BE2C (cell line): ENCODE results near the gene MB.

ENCODE experiments used
- DNase-seq: peaks from one replicate; pipeline ENCODE4 v3.0.0-alpha.2; 2020
- H3K27me3 ChIP-seq: fragments of 250-450 bp; sonication (Bioruptor Pico); 2 replicates; pipeline ENCODE4 v1.5.1; 2020; ENCODE audit warnings: mild to moderate bottlenecking
- H3K36me3 ChIP-seq: fragments of 250-450 bp; sonication (Bioruptor Pico); 2 replicates; pipeline ENCODE4 v1.5.1; 2020; ENCODE audit warnings: mild to moderate bottlenecking
- H3K4me1 ChIP-seq: fragments of 250-450 bp; sonication (Bioruptor Pico); 2 replicates; pipeline ENCODE4 v1.5.1; 2020
- H3K4me3 ChIP-seq: 2 replicates; pipeline ENCODE4 v1.5.1; 2011; ENCODE audit warnings: low read depth, low read length
- H3K9me3 ChIP-seq: fragments of 250-450 bp; sonication (Bioruptor Pico); 2 replicates; pipeline ENCODE4 v1.5.1; 2020
- TF ChIP-seq, protein P1 (sequence below): IDR thresholded peaks from 2 replicates; pipeline ENCODE4 v1.5.1; 2012; ENCODE audit warnings: mild to moderate bottlenecking, low read depth, low read length

Gene MB

DNA sequence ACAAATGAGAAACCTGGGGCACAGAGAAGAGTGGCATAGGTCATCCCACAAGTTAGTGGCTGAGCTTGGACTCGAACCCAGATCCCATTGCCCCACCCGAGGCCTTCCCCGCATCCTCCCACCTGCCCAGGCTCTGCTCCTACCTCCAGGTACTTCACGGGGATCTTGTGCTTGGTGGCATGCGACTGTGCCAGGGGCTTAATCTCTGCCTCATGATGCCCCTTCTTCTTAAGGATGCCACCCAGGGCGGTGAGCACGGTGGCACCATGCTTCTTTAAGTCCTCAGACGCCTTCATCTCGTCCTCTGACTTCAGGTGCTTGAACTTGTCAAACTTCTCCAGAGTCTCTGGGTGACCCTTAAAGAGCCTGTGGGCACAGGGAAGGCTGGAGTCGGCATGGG is 6.4 kb downstream of the MB start:
- Histone ChIP-seq H3K4me3 (no peak overlapping the region), H3K9me3 (no peaks in the 10 kb centered on the region), H3K27me3 (no peaks in the 10 kb centered on the region), H3K4me1 (peaks cover 14% of the 10 kb centered on the region), H3K36me3 (no peaks in the 10 kb centered on the region)
- no peak for DNase-seq
- TF ChIP-seq, protein P1, sequence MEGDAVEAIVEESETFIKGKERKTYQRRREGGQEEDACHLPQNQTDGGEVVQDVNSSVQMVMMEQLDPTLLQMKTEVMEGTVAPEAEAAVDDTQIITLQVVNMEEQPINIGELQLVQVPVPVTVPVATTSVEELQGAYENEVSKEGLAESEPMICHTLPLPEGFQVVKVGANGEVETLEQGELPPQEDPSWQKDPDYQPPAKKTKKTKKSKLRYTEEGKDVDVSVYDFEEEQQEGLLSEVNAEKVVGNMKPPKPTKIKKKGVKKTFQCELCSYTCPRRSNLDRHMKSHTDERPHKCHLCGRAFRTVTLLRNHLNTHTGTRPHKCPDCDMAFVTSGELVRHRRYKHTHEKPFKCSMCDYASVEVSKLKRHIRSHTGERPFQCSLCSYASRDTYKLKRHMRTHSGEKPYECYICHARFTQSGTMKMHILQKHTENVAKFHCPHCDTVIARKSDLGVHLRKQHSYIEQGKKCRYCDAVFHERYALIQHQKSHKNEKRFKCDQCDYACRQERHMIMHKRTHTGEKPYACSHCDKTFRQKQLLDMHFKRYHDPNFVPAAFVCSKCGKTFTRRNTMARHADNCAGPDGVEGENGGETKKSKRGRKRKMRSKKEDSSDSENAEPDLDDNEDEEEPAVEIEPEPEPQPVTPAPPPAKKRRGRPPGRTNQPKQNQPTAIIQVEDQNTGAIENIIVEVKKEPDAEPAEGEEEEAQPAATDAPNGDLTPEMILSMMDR, result no peak

DNA sequence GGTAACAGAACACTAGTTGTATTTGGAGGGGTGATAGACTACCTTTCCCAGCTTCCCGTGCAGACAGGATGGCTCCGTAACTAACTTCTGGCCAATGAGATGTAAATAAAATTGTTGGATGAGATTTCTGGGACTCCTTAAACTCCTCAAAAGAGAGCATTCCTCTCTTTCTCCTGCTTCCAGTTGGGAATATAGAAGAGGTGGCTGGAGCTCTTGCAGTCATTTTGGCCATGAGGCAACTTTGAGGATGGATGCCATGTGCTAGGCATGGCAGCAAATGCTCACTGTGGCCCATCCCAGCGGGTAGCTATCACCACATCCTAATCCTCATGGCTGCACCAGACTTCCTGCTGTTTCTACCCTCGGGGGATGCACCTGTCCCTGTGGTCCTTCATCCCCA is 7.4 kb downstream of the MB start:
- Histone ChIP-seq H3K4me1 (peaks cover 18% of the 10 kb centered on the region), H3K9me3 (no peaks in the 10 kb centered on the region), H3K36me3 (no peaks in the 10 kb centered on the region), H3K27me3 (no peaks in the 10 kb centered on the region), H3K4me3 (no peak overlapping the region)
- no peak for DNase-seq
- TF ChIP-seq, protein P1, result no peak

DNA sequence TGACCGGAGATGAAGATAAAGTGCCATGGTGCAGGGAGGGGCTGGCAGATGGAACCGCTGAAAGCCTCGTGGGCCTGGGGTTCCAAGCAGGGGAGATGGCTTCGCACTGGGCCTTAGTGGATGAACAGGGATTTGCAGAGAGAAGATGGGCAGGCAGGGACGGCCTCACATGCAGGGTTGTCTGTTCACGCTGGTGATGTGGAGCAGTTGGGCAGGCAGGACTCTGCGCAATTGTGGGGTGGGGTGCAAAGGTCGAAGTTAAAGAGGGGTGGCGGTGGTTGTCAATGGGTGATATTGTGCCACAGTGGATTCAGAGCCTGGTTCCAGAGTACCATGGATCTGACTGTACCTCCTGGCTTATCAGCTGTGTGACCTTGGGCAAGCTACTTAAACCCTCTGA is 7.9 kb downstream of the MB start:
- TF ChIP-seq, protein P1, result no peak
- Histone ChIP-seq H3K36me3 (no peaks in the 10 kb centered on the region), H3K4me3 (no peak overlapping the region), H3K9me3 (no peaks in the 10 kb centered on the region), H3K4me1 (peaks cover 21% of the 10 kb centered on the region), H3K27me3 (no peaks in the 10 kb centered on the region)
- DNase-seq, result no peak

DNA sequence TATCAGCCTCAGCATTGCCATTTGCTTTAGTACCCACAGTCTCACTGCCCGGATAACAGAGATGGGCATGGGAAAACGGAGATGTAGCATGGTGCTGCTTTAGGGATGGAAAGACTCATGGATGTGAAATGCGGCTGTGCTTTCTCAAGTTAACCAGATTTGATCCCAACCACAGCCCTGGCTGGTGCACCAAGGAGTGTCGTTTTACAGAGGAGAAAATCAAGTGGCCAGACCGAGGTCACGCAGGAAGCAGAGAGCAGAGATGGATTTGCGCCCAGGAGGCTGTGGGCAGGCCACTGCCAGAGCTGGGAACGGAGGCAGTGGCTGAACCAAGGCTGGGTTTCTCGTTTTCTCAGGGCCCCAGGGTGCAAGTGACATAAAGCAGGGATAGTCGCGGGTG is 9.0 kb downstream of the MB start:
- no peak overlapping the region for H3K4me3 ChIP-seq
- no peaks in the 10 kb centered on the region for H3K9me3 ChIP-seq
- H3K27me3 ChIP-seq, result no peaks in the 10 kb centered on the region
- DNase-seq, result no peak
- H3K36me3 ChIP-seq, result no peaks in the 10 kb centered on the region
- TF ChIP-seq, protein P1, result no peak
- H3K4me1 ChIP-seq, result peaks cover 24% of the 10 kb centered on the region

DNA sequence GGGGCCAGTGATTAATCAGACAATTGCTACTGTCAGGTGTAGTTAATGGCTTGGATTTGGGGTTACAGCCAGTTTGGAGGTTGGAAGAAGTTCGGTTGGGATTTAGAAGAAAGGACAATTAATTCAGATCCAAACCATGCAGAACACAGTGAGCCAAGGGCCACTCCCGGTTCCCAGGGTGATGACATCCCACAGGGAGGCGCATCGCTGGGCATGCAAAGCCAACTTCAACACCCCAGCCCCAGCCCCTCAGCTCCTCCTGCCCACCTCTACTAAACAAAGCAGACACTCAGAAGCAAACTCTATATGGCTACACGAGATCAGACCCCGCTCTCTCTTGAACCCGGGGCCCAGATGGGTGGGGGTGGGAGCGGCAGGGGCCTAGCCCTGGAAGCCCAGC is 10.2 kb downstream of the MB start:
- Histone ChIP-seq H3K4me1 (peaks cover 24% of the 10 kb centered on the region), H3K9me3 (no peaks in the 10 kb centered on the region), H3K36me3 (no peaks in the 10 kb centered on the region), H3K4me3 (no peak overlapping the region), H3K27me3 (no peaks in the 10 kb centered on the region)
- DNase-seq, result no peak
- TF ChIP-seq, protein P1, result no peak

DNA sequence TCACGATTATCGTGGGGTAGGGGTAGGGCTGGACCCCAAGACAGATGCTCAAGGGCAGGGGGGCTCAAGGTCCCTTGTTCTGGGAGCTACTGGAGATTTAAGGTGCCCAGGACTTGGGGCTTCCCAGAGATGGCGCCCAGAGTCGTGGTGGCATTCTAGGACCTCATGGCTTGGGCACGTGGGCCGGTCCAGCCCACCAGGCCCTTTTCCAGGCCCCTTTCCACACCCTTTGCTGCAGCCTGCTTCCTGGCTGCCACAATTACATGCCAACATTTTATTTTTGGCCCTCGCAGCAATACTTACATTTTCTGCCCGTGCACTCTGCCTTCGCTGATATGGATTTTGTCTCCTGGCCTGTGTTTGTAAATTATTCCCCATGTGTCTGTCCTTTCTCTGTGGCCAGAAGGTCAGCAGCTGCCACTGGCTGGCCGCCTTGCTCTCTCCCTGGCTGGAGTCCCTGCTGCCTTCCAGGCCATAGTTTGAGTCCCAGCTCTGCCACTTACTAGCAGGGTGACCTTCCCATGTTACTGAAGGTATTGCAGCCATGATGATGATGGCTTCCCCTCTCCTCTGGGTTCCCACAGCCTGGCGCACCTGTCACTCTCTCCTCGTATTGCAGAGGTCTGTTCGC is 11.2 kb downstream of the MB start:
- H3K27me3 ChIP-seq, result no peaks in the 10 kb centered on the region
- H3K36me3 ChIP-seq, result no peaks in the 10 kb centered on the region
- TF ChIP-seq, protein P1, result no peak
- H3K4me1 ChIP-seq, result peaks cover 24% of the 10 kb centered on the region
- DNase-seq, result peak; percentile 46
- peak overlapping the region; percentile 4 for H3K4me3 ChIP-seq
- no peaks in the 10 kb centered on the region for H3K9me3 ChIP-seq
